ENCODE measurements around the gene CFLAR.
"Not testable (repeated sequence)": the region's sequence is repeated elsewhere in the genome, so short reads cannot be mapped to it uniquely, and the experiment has no call there.

GRCh38 chr2:201117735-201118094 is 1.8 kb downstream of the CFLAR start:
- TF ChIP-seq, protein P1, sequence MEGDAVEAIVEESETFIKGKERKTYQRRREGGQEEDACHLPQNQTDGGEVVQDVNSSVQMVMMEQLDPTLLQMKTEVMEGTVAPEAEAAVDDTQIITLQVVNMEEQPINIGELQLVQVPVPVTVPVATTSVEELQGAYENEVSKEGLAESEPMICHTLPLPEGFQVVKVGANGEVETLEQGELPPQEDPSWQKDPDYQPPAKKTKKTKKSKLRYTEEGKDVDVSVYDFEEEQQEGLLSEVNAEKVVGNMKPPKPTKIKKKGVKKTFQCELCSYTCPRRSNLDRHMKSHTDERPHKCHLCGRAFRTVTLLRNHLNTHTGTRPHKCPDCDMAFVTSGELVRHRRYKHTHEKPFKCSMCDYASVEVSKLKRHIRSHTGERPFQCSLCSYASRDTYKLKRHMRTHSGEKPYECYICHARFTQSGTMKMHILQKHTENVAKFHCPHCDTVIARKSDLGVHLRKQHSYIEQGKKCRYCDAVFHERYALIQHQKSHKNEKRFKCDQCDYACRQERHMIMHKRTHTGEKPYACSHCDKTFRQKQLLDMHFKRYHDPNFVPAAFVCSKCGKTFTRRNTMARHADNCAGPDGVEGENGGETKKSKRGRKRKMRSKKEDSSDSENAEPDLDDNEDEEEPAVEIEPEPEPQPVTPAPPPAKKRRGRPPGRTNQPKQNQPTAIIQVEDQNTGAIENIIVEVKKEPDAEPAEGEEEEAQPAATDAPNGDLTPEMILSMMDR (IDR thresholded peaks at IDR 0.05; ENCODE audit: low read depth, low read length, poor library complexity, severe bottlenecking): not testable (repeated sequence)
- TF ChIP-seq EZH2phosphoT487 (IDR thresholded peaks at IDR 0.05; ENCODE audit: borderline replicate concordance, low read length): not testable (repeated sequence)

Data from DOHH2 (cell line).